Stimulated activated naive CD4-positive, alpha-beta T cell treated with Interleukin-2 at 50 U/mL for 16 hours (primary cell): ENCODE measurements around the gene SYT12.
"Not testable (repeated sequence)": the region's sequence is repeated elsewhere in the genome, so short reads cannot be mapped to it uniquely, and the experiment has no call there.

Experiments used
- DNase-seq: peaks from one replicate; lab custom pipeline; 2025; lab: John Stamatoyannopoulos, UW

SYT12 gene

GRCh38 chr11:66996609-66997273 lies 26.2 kb upstream of the SYT12 start:
- no peak for DNase-seq

DNA sequence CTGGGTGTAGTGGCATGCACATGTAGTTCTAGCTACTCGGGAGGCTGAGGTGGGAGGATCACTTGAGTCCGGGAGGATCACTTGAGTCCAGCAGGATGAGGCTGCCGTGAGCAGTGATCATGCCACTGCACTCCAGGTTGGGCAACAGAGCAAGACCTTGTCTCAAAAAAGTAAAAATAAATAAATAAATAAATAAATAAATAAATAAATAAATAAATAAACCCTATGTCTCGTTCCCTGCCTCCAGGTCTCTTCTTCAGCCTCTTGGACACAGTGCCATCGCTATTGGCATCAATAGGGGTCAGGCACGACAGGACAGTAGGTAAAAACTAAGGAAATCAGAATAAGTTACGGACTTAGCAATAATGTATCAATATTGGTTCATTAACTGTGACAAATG lies 23.4 kb upstream of the SYT12 start:
- no peak for DNase-seq

DNA sequence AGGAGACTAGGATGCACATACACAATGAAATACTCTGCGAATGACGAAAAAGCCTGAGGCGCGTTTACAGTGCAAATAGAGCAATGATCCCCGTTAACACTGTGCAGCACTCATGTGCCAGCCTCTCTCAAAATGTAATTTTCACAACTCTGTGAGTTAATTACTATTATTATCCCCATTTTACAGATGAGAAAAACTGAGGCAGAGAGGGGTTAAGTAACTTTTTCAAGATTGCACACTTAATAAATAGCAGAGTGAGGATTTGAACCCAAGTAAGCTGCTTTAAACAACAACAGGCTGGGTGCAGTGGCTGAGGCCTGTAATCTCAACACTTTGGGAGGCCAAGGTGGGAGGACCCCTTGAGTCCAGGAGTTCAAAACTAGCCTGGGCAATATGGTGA lies 21.6 kb upstream of the SYT12 start:
- DNase-seq, result no peak

DNA sequence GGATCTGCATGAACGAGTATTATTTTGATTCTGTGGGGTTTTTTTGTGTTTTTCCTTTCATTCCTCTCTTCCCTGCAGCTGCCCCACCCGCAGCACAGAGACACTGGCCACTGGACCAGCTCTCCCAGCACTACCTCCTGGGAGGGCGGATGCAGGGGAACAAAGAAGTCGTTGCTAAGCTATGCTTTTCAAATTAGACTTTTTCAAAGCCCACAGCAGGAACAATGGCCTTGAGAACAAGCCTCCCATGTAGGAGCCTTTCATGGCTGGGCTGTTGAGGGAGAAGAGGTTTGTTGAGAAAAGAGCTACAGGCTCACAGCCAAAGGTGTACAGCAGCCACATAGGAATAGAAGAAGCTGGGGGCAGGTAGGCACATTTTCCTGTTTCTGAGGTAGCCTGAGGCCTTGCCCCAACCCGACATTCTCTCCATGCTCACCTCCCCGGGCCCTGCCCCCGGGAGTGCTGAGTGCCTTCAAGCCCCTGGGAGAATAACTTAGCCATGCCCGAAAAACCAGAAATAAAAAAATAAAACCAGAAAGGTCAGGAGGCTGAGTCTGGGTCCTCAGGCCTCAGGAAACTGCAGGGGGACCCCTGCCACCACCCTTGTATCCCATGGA lies 20.5 kb upstream of the SYT12 start:
- DNase-seq, result no peak

DNA sequence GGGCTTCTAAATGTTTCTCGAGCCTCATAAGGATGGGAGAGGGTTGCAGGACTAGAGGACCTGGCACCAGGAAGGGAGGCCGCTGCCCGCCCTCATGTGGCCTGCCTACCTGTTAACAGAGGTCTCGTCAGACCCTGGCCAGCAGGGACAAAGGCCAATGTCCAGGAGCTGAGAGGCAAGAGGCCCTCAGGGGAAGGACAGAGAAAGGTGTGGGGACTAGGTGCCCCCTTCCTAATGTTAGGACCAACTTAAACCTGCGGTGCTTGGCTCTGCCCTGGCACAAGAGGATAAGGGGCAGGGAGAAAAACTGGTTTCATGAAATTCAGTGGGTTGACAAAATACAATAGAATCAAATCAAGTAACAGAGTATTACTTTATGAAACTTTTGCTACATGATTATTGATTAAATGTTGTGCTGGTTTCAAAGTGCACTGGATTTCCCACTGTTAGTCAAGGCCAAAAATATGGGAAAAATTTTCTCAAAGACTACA lies 20.0 kb upstream of the SYT12 start:
- no peak for DNase-seq

- DNase-seq, result not testable (repeated sequence)
Measured at GRCh38 chr11:67005200-67005599, 17.7 kb upstream of the SYT12 start.

- DNase-seq, result peak; percentile 16
Measured at GRCh38 chr11:67006029-67006884, 16.7 kb upstream of the SYT12 start.

GRCh38 chr11:67007126-67007525 lies 15.8 kb upstream of the SYT12 start:
- no peak for DNase-seq

DNA sequence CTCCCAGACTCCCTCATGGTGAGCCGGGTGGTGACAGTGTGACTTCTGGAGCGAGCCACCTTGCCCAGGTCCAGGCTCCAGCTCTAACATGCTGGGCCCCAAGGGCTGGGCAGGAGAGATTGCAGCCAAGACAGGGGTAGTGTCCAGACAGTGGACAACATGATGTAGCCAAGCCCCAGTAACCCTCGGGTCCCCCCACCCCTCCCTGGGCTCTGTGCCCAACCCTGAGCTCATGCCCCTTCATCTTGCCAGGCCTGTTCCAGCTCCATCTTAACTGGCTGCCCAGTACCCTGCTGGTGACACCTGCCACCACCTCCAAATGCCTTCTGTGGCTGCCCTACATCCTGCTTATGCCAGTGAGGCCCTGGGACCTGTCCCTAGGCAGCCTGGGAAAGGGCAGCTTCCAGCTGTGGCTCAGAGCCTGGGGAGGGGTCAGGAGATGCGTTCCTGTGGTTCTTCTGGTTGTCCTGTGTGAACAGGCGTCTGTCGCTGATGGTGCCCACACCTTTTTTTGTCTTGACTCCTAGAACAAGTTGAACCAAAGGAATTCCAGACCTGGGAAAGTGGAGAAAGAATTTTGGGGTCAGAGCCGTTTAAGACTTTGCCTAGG lies 12.5 kb upstream of the SYT12 start:
- no peak for DNase-seq

- no peak for DNase-seq
Measured at GRCh38 chr11:67013511-67014045, 9.4 kb upstream of the SYT12 start.

- no peak for DNase-seq
Measured at GRCh38 chr11:67014343-67014742, 8.6 kb upstream of the SYT12 start.

GRCh38 chr11:67015048-67015447 lies 7.9 kb upstream of the SYT12 start:
- DNase-seq, result no peak

DNA sequence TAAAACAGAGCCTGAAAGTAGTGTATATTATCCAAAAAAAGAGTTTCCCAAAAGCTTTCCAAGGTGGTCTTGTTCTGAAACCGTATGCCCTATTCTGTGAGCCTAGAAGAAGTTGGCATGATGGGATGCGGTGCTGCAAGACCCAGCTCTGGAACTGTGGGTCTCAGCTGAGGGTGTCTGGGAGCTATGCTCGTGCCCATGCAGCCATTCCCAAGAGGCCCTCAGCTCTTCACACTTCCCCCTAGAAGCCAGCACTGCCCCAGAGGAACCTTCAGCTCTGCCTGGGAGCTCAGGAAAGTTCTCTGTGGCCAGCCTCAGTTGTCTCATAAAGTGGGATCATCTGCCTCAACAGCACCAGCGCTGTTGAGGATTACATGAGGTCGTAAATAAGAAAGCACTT lies 6.4 kb upstream of the SYT12 start:
- DNase-seq, result no peak

DNA sequence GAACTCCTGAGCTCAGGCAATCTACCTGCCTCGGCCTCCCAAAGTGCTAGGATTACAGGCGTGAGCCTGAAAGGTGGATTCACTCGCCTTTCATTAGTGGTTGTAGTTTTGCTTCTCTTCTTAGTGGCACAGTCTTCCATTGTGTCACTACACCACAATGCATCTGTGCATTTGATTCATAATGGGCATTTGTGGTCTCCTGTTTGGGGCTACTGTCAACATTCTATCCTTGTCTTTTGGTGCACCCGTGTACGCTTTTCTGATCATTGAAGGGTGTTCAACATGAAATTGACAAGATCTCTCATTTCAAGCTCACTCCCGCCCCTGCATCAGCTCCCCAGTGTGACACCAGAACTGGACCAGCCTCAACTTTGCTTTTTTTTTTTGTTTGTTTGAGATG lies 2.0 kb upstream of the SYT12 start:
- DNase-seq, result no peak

GRCh38 chr11:67022341-67022933 lies 497 bp upstream of the SYT12 start:
- DNase-seq, result no peak

GRCh38 chr11:67023957-67024353 lies 1.0 kb downstream of the SYT12 start:
- DNase-seq, result no peak

- DNase-seq, result peak; percentile 32
Measured at GRCh38 chr11:67024410-67024809, 1.5 kb downstream of the SYT12 start.

- DNase-seq, result no peak
Measured at GRCh38 chr11:67024966-67025365, 2.0 kb downstream of the SYT12 start.

- DNase-seq, result no peak
Measured at GRCh38 chr11:67025750-67026149, 2.8 kb downstream of the SYT12 start.

GRCh38 chr11:67026941-67027340 lies 4.0 kb downstream of the SYT12 start:
- DNase-seq, result no peak

- DNase-seq, result no peak
Measured at GRCh38 chr11:67027483-67027930, 4.6 kb downstream of the SYT12 start.
